NCI-H345 (cell line): ENCODE measurements around the gene SHH.

Source experiments
- DNase-seq: peaks from one replicate; lab custom pipeline; 2025; lab: John Stamatoyannopoulos, UW

Gene SHH

DNA sequence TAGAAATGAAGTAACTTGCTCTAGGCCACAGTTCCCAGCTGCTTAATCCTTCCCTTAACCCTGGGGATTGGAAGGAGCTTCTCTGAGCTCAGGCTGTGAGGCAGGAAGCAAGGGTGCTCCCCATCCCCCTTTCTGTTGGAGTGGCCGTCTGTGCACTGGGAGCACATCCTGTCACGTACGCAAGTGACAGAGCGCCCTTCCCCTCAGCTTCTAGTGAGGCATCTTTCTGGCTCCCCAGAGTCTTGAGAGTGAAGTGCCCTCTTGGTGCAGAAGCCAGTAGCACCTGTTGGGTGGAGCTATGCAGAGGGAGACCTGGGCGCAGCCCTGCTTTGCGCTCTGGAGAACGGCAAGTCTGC, 47.8 kb downstream of the SHH start:
- no peak for DNase-seq

DNA sequence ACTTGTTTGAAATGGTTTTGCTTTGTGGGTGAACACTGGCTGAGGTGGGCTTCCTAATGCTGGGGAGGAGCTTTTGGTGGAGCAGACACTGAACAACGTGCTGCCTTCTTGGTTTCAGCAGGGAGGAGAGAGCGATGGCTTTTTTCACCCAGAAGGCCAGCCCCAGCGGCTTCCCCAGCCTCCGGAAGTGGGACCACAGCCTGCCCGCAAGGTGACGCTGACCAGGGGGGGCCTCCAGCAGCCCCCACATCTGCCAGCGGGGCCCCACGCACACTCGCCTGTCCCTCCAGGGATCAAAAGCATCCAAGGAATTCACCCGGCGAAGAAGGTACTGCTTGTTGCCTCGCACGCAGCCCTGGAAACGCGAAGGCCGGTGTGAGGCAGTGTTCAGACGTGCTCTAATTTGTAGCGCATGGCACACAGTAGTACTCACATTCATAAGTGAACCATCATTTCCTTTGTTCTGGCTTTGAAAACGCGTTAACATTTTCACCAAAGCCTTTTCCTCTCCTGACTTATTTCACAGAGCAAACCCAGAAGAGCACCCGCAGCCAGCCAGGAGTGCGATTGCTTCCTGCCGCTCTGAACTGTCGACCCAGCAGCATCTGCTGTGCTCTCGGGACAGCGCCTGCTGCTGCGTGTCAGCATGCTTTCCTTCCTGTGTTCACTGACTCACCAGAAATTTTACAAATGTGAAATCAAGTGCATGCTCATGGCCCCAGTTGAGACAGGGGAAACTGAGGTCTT, 48.4 kb downstream of the SHH start:
- DNase-seq, result no peak

DNA sequence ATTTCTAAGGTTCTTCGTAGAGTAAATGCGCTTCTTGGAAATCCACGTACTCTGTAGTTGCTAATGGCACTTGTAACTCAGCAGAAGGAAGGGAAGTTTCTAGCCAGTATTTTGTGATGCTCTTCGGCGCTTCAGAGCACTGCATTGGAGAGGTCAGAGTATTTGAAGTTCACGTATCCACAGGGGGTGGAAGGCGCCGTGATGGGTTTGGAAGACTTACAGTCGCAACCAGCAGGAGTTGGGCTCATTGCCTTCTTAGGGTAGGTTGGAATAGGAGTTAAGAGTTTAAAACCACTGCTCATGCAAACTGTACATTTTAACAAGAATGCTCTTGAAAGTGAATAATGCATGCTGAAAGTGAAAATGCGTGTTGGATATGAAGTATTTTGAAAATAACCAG, 49.1 kb downstream of the SHH start:
- DNase-seq, result no peak

DNA sequence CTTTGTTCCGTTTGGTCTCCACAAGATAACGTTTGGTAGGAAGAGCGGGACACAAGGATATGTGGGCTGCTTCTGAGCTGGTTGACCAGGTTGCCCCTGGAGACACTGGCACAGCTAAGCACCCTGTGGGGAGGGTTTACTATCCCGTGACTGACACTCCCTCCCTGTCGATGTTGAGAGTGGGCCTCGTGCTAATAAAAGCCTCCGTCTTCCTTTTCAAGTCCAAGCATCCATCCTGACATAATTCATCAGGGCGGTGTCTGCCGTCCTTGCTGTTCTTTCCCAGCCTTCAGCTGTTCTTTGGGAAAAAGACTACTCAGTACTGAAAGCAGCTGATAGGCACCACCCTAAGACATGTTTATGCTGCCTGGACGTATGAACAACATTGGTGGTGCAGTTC, 49.6 kb downstream of the SHH start:
- DNase-seq, result no peak

DNA sequence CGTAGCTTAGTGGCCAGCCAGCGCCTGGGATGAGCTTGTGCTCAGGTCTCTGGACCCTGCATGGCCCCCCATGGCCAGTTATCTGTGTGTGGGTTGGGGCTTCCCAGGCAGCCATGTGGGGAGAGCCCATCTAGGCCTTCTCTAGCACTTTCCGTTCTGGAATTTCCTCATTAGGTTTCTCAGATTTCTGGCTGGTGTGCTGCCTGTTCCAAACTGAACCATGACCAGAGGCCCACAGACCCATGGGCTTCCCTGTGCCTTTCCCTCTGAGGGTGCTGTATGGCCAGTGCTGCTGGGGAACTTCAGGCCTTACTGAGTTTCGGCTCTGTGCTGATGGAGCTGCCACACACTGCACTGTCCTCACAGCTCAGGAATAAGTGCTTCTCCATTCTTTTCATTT, 50.2 kb downstream of the SHH start:
- DNase-seq, result no peak

DNA sequence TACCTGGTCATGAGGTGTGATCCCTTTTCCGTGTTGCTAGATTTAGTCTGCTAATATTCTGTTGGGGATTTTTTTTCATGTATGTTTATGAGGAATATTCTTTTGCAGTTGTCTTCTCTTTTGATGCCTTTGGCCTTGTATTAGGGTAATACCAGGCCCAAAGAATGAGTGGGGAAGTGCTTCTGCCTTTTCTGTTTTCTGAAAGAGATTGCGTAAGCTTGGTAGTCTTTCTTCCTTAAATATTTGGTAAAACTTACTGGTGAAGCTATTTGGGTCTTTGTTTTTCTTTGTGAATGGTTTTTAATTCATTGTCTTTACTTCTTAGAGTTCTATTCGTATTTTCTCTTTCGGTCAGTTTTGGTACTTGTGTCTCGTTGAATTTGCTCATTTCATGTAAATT, 51.1 kb downstream of the SHH start:
- DNase-seq, result no peak

DNA sequence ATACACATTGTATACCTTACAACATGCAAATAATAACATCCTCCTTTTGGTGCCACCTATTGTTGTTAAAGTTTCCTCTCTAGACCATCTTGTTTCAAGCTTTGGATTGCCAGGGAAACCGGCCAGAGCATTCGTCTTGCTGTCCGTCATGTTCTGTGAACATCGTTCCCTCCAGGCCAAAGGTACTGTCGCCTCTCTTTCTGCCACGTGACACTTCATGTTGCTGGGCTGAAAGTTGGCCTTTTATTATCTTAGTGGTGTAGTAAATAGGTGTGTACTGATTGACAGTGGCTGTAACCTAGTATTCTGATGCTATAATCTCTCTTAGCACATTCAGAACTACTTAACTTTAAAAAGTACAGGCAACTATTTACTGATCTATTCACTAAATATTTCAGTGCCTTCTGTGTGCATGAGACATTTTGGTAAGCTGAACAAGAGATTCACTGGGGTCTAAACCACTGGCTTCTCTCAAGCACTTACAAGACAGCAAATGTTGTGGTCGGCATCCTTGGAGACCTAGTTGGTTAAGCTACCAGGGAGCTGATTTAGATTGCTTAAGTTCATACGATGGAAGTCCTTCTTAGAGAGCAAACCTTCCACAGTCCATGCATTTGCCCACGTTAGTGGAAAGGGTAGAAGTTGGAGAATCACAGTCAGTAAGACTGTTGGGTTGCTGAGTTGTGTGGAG, 52.4 kb downstream of the SHH start:
- no peak for DNase-seq

DNA sequence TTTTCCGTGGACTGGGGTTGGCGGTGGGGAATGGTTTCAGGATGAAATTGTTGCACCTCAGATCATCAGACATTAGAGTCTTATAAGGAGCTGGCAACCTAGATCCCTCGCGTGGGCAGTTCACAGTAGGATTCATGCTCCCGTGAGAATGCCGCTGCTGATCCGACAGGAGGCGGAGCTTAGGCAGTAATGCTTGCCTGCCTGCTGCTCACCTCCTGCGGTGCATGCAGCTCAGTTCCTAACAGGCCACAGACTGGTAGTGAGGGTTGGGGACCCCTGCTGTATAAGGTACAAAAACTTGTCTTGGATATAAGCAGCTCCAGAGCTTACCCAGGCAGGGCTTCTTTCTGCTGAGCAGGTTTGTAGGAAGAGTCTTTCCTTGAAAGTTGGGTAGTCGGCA, 53.9 kb downstream of the SHH start:
- DNase-seq, result no peak

DNA sequence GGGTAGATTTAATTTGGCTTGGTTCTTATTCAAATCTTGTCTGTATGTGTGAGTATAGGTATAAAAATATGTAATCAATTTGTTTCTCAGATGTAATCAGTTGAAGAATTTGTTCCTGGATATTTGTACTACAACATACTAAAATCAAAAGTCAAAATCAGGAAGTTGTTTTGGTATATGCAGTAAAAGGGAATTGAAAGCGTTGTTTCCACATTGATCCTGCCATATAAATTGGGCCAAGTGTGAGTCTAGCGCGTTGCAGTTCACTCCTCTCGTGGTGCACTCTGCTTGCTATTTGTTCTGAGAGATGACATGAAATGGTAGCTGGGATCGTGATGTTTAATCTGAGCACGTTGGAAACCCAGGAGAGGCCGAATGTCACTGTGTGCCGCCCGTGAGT, 55.9 kb downstream of the SHH start:
- DNase-seq, result no peak

DNA sequence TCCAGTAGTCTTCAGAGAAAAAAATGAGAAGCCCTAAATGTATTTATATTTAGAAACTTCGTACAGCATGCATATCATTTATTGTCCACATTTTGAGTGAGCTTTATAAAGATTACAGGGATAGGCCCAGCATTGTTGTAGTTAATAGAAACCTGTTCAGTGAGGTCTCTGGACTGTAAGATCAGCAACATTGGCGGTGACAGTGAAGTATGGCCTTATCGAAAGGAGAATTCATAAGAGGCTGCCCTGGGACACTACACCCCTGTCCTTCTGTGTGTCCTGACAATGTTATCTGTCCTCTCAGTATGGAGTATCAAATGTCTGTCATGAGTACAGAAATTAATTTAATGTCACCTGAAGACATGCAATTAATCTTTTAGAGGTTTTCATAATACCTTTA, 57.2 kb downstream of the SHH start:
- DNase-seq, result no peak

DNA sequence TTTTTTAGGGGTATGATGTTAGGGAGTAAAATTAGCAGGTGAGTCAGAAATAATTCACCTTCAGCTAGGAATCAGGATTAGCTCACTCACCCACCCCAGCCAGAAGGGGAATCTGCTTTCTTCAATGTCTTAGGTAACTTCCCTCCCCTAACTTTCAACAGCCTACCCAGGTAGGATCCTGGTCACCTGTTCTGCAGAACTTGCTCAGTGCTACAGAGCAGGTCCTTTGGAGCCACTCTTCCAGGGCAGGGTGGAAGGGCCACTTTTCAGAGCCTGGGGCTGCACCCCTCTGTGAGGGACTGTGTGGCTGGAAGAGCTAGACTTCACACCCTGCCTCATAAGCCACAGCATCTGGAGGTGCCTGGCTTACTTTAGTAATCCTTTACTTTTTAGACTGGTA, 58.1 kb downstream of the SHH start:
- DNase-seq, result no peak

DNA sequence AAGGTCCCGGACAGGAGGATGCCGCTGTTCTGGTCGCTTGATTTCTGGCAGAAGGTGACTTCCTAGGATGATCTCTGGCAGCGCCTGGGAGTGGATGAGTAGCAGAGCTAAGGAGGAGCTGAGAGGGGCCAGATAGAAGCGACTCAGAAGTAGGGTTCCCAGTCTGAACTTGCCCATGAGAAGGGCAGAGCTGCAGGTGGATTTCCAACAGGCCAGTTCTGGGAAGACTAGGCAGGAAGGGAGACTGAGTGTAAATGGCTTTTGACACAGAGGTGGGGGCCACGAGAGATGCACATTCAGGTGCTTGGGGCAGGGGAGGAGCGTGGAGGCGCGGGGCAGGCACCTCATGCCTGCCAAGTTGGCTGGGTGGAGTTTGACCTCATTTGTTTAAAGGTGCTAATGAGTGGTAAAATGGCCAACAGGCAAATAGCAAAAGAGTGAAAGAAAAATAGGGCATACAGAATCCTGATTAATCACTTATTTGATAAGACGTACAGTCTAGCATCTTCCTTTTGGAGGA, 58.8 kb downstream of the SHH start:
- DNase-seq, result no peak

DNA sequence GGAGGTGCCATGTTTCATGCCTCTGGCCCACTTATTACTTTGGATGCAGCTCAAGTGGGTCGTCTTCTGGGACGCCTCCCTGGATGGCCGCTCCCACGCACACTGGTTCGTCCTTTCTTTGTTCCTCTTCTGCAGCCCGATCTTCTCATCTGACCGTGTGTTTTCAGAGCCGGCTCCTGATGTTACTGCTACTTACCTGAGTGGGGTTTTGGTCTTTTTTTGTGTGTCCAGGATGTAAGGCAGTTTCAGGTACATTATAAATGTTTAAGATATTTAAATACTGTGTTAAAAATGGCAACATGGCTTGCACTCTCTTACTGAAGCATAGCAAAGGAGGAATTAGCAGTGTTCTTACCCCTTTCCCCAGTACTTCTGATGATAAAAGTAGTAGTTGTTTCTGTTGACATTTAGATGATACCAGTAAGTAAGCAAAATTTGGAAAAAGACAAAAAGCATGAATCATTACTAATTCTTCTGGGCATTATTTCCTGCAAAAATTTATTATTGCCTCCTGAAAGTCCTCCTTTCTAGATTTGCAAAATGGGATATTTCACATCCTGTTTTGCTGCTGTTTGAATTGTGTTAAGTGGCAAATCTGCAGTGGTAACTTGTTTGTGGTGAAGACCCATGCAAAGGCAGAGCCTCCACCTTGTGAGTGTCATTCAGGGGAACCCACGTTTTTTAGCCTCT, 59.4 kb downstream of the SHH start:
- no peak for DNase-seq

DNA sequence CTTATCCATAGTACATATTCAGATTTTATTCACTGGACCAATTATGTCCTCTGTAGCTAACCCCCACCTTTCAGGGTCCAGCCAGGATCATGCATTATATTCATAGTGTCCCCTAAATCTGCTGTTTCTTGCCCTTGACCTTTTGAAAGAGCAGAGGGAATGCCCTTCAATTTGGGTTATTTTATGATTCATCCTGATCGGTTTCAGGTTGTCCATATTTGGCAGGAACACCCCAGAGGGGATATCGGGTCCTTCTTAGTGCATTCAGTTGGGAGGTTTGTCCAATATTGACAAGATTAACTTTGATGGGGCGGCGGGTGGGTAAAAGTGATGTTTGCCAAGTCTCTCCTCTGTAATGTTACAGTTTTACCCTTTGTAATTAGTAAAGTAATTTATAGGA, 60.9 kb downstream of the SHH start:
- no peak for DNase-seq

DNA sequence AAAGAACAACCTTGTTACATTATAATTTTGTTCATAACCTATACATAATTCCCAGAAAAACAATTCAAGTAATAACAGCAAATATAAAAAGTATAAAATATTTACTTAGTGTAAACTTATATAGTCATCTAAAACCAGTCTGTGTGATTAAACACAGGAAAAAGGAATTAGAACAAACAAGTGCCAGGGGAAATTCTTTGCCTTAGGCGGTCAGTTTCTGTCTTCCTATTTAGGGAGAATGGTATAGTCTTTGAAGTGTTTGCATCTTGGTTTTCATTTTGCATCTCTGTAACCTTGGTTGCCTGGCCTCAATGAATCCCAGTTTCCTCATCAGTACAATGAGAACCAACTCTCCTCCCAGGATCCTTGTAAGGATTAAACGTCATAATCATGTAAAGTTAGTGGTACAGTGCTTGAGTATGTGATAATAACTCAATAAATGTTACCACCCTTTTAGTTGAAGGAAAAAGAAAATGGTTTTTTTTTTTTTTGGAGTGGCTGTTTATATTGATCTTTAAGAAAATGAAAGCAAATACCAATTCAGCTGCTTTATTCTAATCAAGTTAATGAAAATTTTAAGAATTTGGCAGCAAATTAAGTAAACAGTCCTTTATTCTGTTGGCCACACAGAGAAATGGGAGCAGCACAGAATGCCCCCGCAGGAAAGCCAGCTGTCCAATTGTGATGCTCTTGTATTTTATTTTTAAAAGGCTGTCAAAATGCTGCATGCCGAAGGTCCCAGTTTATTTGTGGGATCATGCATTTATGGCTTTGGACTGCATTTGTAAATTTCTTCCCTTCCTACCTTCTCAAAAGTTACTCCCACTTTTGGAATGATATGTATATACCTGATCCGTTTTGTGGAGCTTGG, 61.8 kb downstream of the SHH start:
- DNase-seq, result no peak
